Measurements from ENCODE around the gene INPP5K.

INPP5K gene

GRCh38 chr17:1485423-1486376 lies 30.7 kb downstream of the INPP5K start:
- peak; percentile 77 for DNase-seq (ENCODE audit: low spot score)

DNA sequence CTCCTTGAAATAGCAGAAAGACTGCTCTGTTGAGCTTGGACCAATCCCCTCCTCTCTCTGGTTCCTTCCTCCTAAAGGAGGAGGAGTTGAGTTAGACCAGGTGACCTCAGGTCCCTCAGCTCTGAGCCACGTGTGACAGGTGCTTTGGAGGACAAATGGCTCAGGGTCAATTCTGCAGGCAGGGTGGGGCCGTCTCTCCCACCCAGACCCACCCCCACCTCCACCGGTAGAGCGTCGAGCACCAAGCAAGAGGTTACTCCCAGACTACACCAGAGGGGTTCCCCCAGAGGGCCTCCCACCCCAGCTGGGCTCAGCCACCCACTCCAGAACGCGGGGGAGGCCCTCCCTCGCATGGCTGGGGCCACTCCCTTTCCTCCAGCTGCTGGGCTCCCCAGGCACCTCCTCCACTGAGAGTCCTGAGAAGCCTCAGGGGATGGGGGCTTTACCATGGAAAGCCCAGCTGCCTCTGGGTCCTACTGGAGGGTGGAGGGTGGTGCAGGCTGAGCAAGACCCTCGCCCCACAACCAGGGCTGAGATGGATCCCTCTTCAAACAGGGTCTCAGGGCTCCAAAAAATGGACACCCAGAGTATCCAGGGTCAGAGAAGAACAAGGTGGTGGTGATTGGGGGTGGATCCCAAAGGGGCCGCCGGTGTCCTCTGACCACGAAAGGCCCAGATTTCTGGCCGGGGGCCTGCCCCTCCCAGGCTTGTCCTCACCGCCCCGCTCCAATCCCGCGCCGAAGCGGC lies 31.6 kb downstream of the INPP5K start:
- peak; percentile 71 for DNase-seq (ENCODE audit: low spot score)

DNA sequence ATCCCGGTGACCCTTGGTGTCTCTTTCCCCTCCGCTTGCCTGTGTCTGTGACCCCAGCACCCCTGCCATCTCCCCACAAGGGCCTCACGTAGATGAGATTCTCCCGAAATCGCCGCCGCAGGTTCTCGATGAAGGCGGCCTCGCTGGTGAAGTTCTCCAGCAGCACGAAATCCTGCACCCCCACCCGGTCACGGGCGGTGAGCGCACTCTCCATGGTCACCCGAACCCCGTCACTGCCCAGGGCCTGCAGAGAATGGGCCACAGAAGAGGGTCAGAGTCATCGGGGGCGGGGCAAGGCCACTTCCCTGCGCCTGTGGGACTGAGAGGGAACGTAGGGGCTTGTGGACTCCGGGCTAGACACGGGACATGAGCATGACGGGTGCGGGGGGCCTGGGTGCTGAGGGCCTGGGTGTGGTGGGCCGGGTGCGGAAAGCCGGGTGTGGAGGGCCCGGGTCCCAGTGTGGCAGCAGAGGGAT lies 32.3 kb downstream of the INPP5K start:
- DNase-seq (ENCODE audit: low spot score), result no peak

DNA sequence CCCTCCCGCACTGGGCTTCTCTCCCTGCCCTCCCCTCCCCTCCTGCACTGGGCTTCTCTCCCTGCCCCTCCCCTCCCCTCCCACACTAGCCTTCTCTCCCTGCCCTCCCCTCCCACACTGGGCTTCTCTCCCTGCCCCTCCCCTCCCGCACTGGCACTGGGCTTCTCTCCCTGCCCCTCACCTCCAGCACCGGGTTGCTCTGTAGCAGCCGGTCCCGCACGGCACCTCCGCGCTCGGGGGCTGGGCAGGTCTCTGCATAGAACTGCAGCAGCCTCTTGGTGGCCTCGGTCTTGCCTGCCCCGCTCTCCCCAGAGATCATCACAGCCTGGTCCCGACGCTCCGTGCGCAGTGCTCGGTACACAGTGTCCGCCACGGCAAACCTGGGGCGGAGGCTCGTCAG lies 33.7 kb downstream of the INPP5K start:
- DNase-seq (ENCODE audit: low spot score), result no peak

- DNase-seq (ENCODE audit: low spot score), result no peak
These were observed 34.7 kb downstream of the INPP5K start for GRCh38 chr17:1481736-1482135.

- DNase-seq (ENCODE audit: low spot score), result peak; percentile 80
These were observed 35.5 kb downstream of the INPP5K start for GRCh38 chr17:1480747-1481465.

- DNase-seq (ENCODE audit: low spot score), result no peak
These were observed 38.0 kb downstream of the INPP5K start for GRCh38 chr17:1478418-1478817.

DNA sequence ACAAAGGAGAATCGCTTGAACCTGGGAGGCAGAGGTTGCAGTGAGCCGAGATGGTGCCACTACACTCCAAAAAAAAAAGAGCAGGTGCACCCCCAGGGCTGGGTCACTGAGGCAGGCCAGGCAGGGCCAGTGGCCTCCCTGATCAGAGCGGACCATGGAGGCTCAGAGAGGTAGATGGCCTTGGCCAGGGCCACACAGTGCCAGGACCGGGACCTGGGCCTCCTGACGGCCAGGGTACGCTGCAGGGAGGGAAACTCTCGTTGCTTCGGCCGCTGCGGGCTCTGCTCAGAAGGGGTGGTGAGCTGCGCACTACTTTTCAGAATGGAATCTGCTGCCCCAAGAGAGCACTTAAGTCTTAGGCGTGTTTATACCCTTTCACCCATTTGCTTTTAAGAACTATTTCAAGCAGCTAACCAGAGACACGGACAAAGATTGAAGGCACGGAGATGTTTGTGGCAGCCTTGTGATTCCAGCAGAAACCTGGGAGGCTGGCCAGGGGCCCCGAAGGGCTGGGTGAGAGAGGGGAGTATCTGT lies 41.0 kb downstream of the INPP5K start:
- no peak for DNase-seq (ENCODE audit: low spot score)

DNA sequence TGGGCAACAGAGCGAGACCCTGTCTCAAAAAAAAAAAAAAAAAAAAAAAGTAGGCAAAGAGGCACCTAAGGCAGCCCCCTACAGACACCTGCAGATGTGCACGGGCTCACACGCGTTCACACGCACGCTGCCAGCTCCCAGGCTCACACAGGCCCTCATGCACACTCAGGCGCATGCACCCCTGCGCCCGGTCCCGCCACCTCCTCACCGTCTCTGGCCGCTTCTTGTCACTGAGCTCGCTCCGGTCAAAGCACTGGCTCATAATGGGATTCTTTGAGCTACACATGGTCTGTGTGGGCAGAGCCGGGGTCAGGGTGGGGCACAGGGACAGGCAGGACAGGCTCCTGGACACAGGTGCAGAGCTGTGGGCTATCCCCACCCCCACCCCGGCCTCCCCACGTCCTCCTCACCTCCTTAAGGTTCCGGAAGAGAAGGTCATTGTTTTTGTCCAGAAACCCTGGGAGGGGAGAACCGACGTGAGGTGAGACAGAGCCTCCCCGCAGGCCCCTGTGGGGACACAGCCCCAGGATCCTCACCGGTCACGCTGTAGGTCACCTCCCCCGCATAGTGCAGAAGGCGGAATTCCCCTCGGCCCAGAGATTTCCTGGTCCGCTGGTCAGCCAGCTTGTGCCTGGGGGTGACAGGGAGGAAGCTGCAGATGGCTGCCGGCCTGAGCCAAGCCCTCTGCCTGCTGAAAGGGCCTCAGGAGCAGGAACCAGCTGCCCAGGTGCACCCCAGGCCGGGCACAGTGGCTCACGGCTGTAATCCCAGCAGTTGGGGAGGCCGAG lies 41.8 kb downstream of the INPP5K start:
- no peak for DNase-seq (ENCODE audit: low spot score)

GRCh38 chr17:1473841-1474240 lies 42.6 kb downstream of the INPP5K start:
- DNase-seq (ENCODE audit: low spot score), result no peak

GRCh38 chr17:1473170-1473569 lies 43.2 kb downstream of the INPP5K start:
- DNase-seq (ENCODE audit: low spot score), result no peak

GRCh38 chr17:1471911-1472821 lies 44.2 kb downstream of the INPP5K start:
- DNase-seq (ENCODE audit: low spot score), result no peak

DNA sequence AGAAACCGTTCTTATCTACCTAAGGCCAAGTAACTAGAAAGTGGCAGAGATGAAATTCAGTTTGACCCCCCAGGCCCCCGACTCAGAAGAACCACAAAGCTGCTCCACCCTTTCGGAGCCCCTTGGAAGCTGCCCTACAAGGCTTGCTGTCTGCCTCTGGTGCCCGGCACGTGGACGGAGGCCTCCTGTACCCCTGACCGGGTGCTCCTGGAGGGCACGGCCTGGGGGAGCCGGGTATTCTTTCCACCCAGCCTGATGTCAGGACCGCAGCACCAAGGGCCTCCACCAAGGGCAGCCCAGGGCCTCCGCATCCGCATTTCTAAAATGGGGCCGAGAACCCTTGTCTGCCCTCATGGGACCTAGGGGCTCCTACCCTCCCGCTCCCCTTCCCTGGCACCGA lies 44.9 kb downstream of the INPP5K start:
- DNase-seq (ENCODE audit: low spot score), result no peak

GRCh38 chr17:1470755-1471462 lies 45.5 kb downstream of the INPP5K start:
- DNase-seq (ENCODE audit: low spot score), result no peak

DNA sequence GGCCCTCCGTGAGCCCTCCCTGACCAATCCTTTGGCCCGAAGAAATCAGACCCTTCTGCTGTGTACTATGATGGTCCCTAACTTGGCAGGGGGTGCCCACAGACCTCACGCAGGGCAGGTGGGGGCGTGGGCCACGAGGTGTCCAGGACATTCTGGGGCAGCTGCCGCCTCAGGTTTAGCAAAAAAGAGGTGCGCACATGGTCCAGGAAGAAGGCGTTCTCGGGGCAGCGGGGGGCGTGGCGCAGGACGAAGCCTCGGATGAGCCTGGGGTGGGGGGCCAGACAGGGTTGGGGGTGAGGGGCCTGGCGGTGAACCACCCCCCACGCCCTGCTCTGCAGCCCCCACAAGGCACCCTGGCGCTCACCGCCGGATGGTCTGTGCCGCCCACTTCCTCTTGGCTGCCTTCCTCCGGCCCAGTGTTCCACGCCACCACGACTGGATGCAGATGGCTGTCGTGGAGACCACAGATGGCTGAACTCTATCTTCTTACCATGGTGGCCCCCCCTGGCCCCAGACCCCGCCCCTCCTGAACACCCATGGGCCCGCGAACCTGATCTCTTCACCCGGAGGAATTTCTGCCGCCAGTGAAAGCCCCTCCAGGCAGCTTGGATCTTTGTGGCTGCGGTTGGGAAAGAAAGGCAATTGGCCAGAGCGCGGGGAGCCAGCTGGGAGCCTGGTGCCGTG lies 46.2 kb downstream of the INPP5K start:
- no peak for DNase-seq (ENCODE audit: low spot score)

DNA sequence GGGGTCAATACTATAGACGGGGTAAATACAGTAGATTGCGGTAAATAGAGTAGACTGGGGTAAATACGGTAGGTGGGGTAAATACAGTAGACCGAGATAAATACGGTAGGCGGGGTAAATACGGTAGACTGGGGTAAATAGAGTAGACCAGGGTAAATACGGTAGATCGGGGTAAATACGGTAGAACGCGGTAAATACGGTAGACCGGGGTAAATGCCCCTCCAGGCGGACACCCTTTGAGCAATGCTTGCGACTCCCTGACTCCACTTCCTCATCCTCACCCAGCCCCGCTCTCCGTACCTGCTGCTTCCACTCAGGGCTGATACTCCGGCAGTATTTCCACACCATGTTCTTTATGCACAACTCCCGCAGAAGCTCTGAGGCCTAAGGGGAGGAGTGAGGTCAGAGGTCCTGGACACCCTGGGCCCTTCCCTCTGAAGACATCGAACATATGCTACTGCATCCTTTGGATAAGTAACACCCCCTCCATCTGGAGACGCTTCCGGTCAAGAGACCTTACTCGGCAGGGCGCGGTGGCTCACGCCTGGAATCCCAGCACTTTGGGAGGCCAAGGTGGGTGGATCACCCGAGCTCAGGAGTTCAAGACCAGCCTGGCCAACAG lies 47.1 kb downstream of the INPP5K start:
- DNase-seq (ENCODE audit: low spot score), result no peak

- DNase-seq (ENCODE audit: low spot score), result no peak
These were observed 48.4 kb downstream of the INPP5K start for GRCh38 chr17:1467898-1468492.

DNA sequence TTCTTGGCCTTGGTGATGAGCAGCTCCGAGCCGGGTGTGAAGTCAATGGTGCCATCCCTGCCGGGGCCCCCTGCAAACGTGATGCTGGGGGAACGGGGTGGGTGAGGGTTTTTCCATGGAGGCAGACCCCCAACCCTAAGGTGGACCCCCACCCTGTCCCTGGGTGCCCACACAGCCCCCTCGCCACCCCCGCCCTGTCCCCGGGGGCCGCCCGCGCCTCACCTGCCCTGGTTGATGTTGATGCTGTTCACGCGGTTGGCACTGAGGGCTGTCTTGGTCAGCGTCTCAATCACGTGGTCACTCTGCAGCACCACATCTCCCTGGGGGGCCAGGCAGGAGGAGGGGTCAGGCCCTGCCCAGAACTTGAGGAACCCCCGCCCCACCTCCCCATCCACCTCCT lies 49.2 kb downstream of the INPP5K start:
- DNase-seq (ENCODE audit: low spot score), result no peak
